Trophoblast cell (in vitro differentiated cells and primary cell): ENCODE results near the gene PLCB2.
A peak's percentile ranks its signal among the peaks of the same experiment; 100 is the strongest.

Experiments used
- DNase-seq, 2 donors: peaks; one replicate each; pipeline ENCODE4 v3.0.0-alpha.2; 2016
- H2AFZ ChIP-seq: 2 replicates; pipeline ENCODE4 v1.6.1; 2013; ENCODE audit warnings: low read length, moderate library complexity, mild to moderate bottlenecking; ENCODE audit not compliant: insufficient read depth, poor library complexity
- H2AK5ac ChIP-seq: 2 replicates; pipeline ENCODE4 v1.6.1; 2013; ENCODE audit warnings: mild to moderate bottlenecking, low read length
- H2BK120ac ChIP-seq: 2 replicates; pipeline ENCODE4 v1.6.1; 2013; ENCODE audit warnings: low read length, mild to moderate bottlenecking, moderate library complexity; ENCODE audit not compliant: insufficient read depth, poor library complexity
- H2BK12ac ChIP-seq: 2 replicates; pipeline ENCODE4 v1.6.1; 2013; ENCODE audit warnings: mild to moderate bottlenecking, low read length, moderate library complexity
- H2BK5ac ChIP-seq: 2 replicates; pipeline ENCODE4 v1.6.1; 2013; ENCODE audit warnings: low read length, low read depth, moderate library complexity, mild to moderate bottlenecking; ENCODE audit not compliant: poor library complexity
- H3K14ac ChIP-seq: 2 replicates; pipeline ENCODE4 v1.6.1; 2013; ENCODE audit warnings: mild to moderate bottlenecking, low read length
- H3K18ac ChIP-seq: 2 replicates; pipeline ENCODE4 v1.6.1; 2013; ENCODE audit warnings: mild to moderate bottlenecking, low read length
- H3K23ac ChIP-seq: 2 replicates; pipeline ENCODE4 v1.6.1; 2013; ENCODE audit warnings: low read length
- H3K27ac ChIP-seq: 2 replicates; pipeline ENCODE4 v1.5.1; 2013; ENCODE audit warnings: low read depth, mild to moderate bottlenecking, inconsistent platforms, low read length, moderate library complexity
- H3K27me3 ChIP-seq: 2 replicates; pipeline ENCODE4 v1.6.1; 2013; ENCODE audit warnings: inconsistent platforms, mild to moderate bottlenecking, low read length, moderate library complexity; ENCODE audit not compliant: insufficient read depth
- H3K36me3 ChIP-seq, 2 experiments: 1 replicate in 1 of 2; 2 replicates in 1 of 2; pipeline ENCODE4 v1.6.1; 2013; ENCODE audit warnings: low read length in 2 of 2, mild to moderate bottlenecking in 2 of 2, moderate library complexity in 1 of 2; ENCODE audit not compliant: insufficient read depth in 2 of 2, control insufficient read depth in 1 of 2
- H3K4ac ChIP-seq: 2 replicates; pipeline ENCODE4 v1.6.1; 2013; ENCODE audit warnings: low read depth, mild to moderate bottlenecking, low read length, moderate library complexity
- H3K4me1 ChIP-seq, 2 experiments: 1 replicate in 1 of 2; 2 replicates in 1 of 2; pipeline ENCODE4 v1.6.1; 2013; ENCODE audit warnings: low read length in 2 of 2, mild to moderate bottlenecking in 2 of 2, moderate library complexity in 1 of 2; ENCODE audit not compliant: insufficient read depth in 2 of 2, control insufficient read depth in 1 of 2
- H3K4me2 ChIP-seq: 2 replicates; pipeline ENCODE4 v1.6.1; 2013; ENCODE audit warnings: inconsistent platforms, mild to moderate bottlenecking, low read length, moderate library complexity
- H3K4me3 ChIP-seq: 2 replicates; pipeline ENCODE4 v1.5.1; 2013; ENCODE audit warnings: mild to moderate bottlenecking, low read depth, low read length, inconsistent platforms
- H3K79me1 ChIP-seq: one replicate; pipeline ENCODE4 v1.6.1; 2013; ENCODE audit warnings: low read length
- H3K79me2 ChIP-seq: 2 replicates; pipeline ENCODE4 v1.6.1; 2013; ENCODE audit warnings: low read length, mild to moderate bottlenecking; ENCODE audit not compliant: control insufficient read depth, insufficient read depth, poor library complexity
- H3K9ac ChIP-seq: 2 replicates; pipeline ENCODE4 v1.6.1; 2013; ENCODE audit warnings: mild to moderate bottlenecking, low read length
- H3K9me3 ChIP-seq: 2 replicates; pipeline ENCODE4 v1.6.1; 2013; ENCODE audit warnings: low read depth, mild to moderate bottlenecking, control low read depth, inconsistent platforms, low read length; ENCODE audit not compliant: insufficient read depth
- H4K12ac ChIP-seq: 2 replicates; pipeline ENCODE4 v1.6.1; 2013; ENCODE audit warnings: low read depth, mild to moderate bottlenecking, low read length, moderate library complexity
- H4K8ac ChIP-seq: 2 replicates; pipeline ENCODE4 v1.6.1; 2013; ENCODE audit warnings: low read depth, mild to moderate bottlenecking, low read length, moderate library complexity
- H4K91ac ChIP-seq: one replicate; pipeline ENCODE4 v1.6.1; 2013; ENCODE audit warnings: low read depth, mild to moderate bottlenecking, low read length, moderate library complexity
- WGBS: extraction: QIAGEN DNeasy Blood & Tissue Kit; methylation state at CpG from one replicate; pipeline ENCODE4 v1.1.7; 2013; ENCODE audit warnings: missing lambda C conversion rate; ENCODE audit not compliant: insufficient read length, insufficient coverage; ENCODE audit errors: extremely low coverage; 5-methylcytosine and 5-hydroxymethylcytosine counted together

Gene PLCB2

DNA sequence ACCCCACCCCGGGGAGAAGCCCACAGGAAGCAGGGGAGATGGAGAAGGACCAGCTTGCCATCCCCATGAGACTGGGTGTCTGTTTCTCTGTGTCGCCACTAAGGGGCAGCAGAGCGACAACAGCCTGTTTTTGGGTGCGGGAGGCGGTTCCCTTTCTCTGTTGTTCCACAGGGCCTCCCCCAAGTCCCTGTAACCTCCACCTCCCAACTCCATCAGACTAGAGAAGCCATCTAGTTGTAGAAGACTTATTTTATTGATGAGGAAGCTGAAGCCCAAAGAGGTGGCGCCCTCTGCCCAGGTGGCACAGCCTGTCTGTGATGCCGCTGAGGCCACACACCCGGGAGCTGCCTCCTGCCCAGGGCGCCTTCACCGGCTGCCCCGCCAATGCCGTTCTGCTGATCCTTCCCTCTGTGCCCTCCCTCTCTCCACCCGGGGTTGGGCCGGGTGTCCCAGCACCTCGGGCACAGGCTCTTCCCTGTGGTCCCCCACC lies 36.9 kb upstream of the PLCB2 start:
- Histone ChIP-seq H3K4me1 (peaks cover 0 to 3% of the 10 kb centered on the region in 2 experiments), H3K9me3 (peaks cover 2% of the 10 kb centered on the region), H3K4me2 (no peak overlapping the region), H3K79me1 (no peaks in the 10 kb centered on the region), H3K27ac (no peak overlapping the region), H2AFZ (no peak overlapping the region), H2BK12ac (no peak overlapping the region), H3K14ac (no peak overlapping the region), H3K79me2 (no peaks in the 10 kb centered on the region), H3K23ac (no peak overlapping the region), H2BK5ac (no peak overlapping the region), H3K36me3 (no peaks in the 10 kb centered on the region), H4K12ac (no peak overlapping the region), H4K8ac (no peak overlapping the region), H3K27me3 (no peaks in the 10 kb centered on the region), H3K18ac (no peak overlapping the region), H3K9ac (no peak overlapping the region), H4K91ac (no peak overlapping the region), H3K4ac (no peak overlapping the region), H2BK120ac (no peak overlapping the region), H3K4me3 (no peak overlapping the region), H2AK5ac (no peak overlapping the region)
- peak in 1 of 2 donors; percentile 57 for DNase-seq
- no CpG with 5 or more reads among the region's 15 CpGs for WGBS

DNA sequence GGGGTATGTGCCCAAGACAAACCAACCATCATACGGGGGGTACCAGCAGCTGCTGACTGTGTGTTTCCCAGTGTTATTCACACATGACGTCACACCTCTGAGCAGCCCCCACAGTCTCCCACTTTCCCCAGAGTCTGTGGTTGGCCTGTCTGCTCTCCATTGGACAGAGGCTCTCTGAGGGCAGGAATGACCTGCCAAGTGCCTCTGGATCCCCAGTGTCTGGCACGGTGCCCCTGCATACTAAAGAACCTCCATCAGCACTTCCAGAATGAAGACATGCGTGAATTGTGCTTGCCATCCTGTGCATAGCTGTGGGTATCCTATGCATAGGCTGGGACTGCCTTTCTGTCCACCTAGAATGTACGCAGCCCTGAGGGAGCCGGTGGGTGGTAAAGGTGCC lies 36.5 kb upstream of the PLCB2 start:
- Histone ChIP-seq H3K79me1 (no peaks in the 10 kb centered on the region), H3K4ac (no peak overlapping the region), H3K27me3 (no peaks in the 10 kb centered on the region), H3K4me1 (peaks cover 0 to 3% of the 10 kb centered on the region in 2 experiments), H3K18ac (no peak overlapping the region), H4K8ac (no peak overlapping the region), H3K4me2 (no peak overlapping the region), H3K4me3 (no peak overlapping the region), H4K12ac (no peak overlapping the region), H3K27ac (no peak overlapping the region), H2BK5ac (no peak overlapping the region), H3K9ac (no peak overlapping the region), H2BK12ac (no peak overlapping the region), H3K79me2 (no peaks in the 10 kb centered on the region), H4K91ac (no peak overlapping the region), H2AFZ (no peak overlapping the region), H2AK5ac (no peak overlapping the region), H3K14ac (no peak overlapping the region), H3K9me3 (peaks cover 2% of the 10 kb centered on the region), H3K36me3 (no peaks in the 10 kb centered on the region), H3K23ac (no peak overlapping the region), H2BK120ac (no peak overlapping the region)
- DNase-seq, result no peak
- no CpG with 5 or more reads among the region's 6 CpGs for WGBS

- H2BK5ac ChIP-seq, result no peak overlapping the region
- no peak overlapping the region for H3K4ac ChIP-seq
- H3K4me1 ChIP-seq, result peaks cover 0 to 3% of the 10 kb centered on the region in 2 experiments
- H3K27me3 ChIP-seq, result no peaks in the 10 kb centered on the region
- H3K9ac ChIP-seq, result no peak overlapping the region
- no peak overlapping the region for H4K12ac ChIP-seq
- H4K91ac ChIP-seq, result no peak overlapping the region
- H3K79me1 ChIP-seq, result no peaks in the 10 kb centered on the region
- H3K36me3 ChIP-seq, result no peaks in the 10 kb centered on the region
- H3K4me3 ChIP-seq, result no peak overlapping the region
- no peak overlapping the region for H2BK12ac ChIP-seq
- no peak for DNase-seq
- no peak overlapping the region for H4K8ac ChIP-seq
- H3K14ac ChIP-seq, result no peak overlapping the region
- H3K79me2 ChIP-seq, result no peaks in the 10 kb centered on the region
- H2BK120ac ChIP-seq, result no peak overlapping the region
- H2AFZ ChIP-seq, result no peak overlapping the region
- no peak overlapping the region for H3K4me2 ChIP-seq
- no peak overlapping the region for H3K23ac ChIP-seq
- no CpG with 5 or more reads among the region's 10 CpGs for WGBS
- H3K18ac ChIP-seq, result no peak overlapping the region
- H3K9me3 ChIP-seq, result peaks cover 2% of the 10 kb centered on the region
- no peak overlapping the region for H2AK5ac ChIP-seq
- H3K27ac ChIP-seq, result peak overlapping the region; percentile 6
Measured at GRCh38 chr15:40343512-40343911, 35.8 kb upstream of the PLCB2 start.

DNA sequence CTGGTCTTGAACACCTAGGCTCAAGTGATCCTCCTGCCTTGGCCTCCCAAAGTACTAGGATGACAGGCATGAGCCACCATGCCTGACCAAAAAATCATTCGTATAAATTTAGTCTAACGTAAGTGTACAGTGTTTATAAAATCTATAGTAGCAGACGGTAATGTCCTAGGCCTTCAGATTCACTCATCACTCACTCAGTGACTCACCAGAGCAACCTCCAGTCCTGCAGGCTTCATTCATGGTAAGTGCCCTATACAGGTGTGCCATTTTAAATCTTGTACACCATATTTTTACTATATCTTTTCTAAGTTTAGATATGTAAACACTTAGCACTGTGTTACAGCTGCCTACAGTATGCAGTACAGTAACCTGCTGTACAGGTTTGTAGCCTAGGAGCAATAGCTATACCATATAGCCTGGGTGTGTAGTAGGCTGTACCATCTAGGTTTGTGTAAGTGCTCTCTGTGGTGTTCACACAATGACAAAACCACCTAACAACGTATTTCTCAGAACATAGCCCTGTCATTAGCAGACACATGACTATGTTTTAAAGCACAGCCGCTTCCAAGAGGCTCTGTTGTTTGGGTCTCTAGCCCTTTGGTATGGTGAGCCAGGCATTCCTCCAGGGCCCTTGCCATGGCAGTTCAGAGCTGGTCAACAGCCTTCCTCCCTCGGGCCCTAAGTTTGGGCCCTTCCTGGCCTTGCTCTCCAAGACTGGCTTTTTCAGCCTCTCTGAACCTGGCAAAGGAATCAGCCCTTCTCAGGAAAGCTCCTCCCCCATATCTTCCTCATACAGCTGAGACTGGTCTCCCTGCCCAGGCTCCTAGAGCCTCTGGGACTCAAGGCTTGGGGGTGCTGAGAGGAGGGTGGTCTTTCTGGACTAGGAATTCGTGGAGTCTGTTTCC lies 34.9 kb upstream of the PLCB2 start:
- Histone ChIP-seq H3K4me1 (peaks cover 1 to 4% of the 10 kb centered on the region in 2 experiments), H2BK12ac (no peak overlapping the region), H3K4ac (no peak overlapping the region), H3K14ac (no peak overlapping the region), H3K4me3 (no peak overlapping the region), H2BK5ac (no peak overlapping the region), H2BK120ac (no peak overlapping the region), H3K36me3 (no peaks in the 10 kb centered on the region), H3K9me3 (peaks cover 2% of the 10 kb centered on the region), H3K27me3 (no peaks in the 10 kb centered on the region), H3K9ac (no peak overlapping the region), H3K4me2 (no peak overlapping the region), H4K12ac (no peak overlapping the region), H2AK5ac (no peak overlapping the region), H2AFZ (no peak overlapping the region), H3K27ac (peak overlapping the region; percentile 6), H4K8ac (no peak overlapping the region), H3K79me2 (no peaks in the 10 kb centered on the region), H3K18ac (no peak overlapping the region), H3K23ac (no peak overlapping the region), H3K79me1 (no peaks in the 10 kb centered on the region), H4K91ac (no peak overlapping the region)
- no CpG with 5 or more reads among the region's 7 CpGs for WGBS
- DNase-seq, result no peak
